ENCODE results near the gene NACC2.

The NACC2 gene

DNA sequence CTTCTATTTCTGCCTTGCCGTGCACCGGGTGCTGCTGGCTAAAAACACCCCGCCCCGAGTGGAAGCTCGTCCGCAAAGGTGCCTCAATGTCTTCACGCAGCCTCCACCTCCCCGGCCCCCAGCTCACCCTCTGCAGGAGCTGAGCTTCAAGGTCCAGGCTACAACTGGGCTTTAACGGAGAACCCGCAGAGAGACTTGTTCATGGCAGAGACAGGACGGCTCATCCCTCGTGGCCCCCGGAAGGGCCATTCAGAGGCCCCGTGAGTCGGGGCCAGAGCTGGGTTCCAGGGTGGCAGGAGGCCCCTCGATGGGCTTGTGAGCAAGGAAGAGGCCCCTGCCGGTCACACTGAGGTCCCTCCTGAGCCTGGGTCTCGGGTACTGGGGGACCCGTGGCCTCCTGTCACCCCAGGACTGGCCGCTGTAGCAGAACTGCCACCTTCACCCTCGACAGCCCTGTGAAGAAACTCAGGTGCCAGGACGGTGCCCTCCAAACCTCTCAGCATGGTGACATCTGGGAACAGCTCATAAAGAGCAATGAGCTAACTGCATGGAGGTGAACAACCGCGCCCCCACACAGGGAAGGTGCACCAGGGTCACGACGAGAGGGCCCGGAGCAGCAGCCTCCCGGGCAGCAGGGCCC lies 75.9 kb downstream of the NACC2 start:
- H3K27me3 ChIP-seq (ENCODE audit: low read depth, low read length): no peaks in the 10 kb centered on the region
- H3K79me2 ChIP-seq (ENCODE audit: low read length): no peaks in the 10 kb centered on the region
- no peak overlapping the region for H3K9ac ChIP-seq (ENCODE audit: low read length)
- H3K4me2 ChIP-seq (ENCODE audit: low read length): no peak overlapping the region
- H3K4me3 ChIP-seq (ENCODE audit: low read length): no peak overlapping the region
- H2AFZ ChIP-seq (ENCODE audit: low read depth, low read length): no peak overlapping the region
- no peaks in the 10 kb centered on the region for H3K36me3 ChIP-seq (replicated peaks; ENCODE audit: low read depth, low read length)
- H3K4me1 ChIP-seq (ENCODE audit: low read length): no peaks in the 10 kb centered on the region
- no peaks in the 10 kb centered on the region for H3K9me3 ChIP-seq (ENCODE audit: insufficient read depth, low read length)
- no peak overlapping the region for H3K27ac ChIP-seq (ENCODE audit: low read length)
- TF ChIP-seq, protein P1, sequence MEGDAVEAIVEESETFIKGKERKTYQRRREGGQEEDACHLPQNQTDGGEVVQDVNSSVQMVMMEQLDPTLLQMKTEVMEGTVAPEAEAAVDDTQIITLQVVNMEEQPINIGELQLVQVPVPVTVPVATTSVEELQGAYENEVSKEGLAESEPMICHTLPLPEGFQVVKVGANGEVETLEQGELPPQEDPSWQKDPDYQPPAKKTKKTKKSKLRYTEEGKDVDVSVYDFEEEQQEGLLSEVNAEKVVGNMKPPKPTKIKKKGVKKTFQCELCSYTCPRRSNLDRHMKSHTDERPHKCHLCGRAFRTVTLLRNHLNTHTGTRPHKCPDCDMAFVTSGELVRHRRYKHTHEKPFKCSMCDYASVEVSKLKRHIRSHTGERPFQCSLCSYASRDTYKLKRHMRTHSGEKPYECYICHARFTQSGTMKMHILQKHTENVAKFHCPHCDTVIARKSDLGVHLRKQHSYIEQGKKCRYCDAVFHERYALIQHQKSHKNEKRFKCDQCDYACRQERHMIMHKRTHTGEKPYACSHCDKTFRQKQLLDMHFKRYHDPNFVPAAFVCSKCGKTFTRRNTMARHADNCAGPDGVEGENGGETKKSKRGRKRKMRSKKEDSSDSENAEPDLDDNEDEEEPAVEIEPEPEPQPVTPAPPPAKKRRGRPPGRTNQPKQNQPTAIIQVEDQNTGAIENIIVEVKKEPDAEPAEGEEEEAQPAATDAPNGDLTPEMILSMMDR (IDR thresholded peaks at IDR 0.05; ENCODE audit: low read depth, low read length): no peak
- TF ChIP-seq EZH2phosphoT487 (IDR thresholded peaks at IDR 0.05; ENCODE audit: low read depth): no peak
- H4K20me1 ChIP-seq (ENCODE audit: insufficient read depth, low read length): no peaks in the 10 kb centered on the region; the same call in 1 of the 2 replicates

DNA sequence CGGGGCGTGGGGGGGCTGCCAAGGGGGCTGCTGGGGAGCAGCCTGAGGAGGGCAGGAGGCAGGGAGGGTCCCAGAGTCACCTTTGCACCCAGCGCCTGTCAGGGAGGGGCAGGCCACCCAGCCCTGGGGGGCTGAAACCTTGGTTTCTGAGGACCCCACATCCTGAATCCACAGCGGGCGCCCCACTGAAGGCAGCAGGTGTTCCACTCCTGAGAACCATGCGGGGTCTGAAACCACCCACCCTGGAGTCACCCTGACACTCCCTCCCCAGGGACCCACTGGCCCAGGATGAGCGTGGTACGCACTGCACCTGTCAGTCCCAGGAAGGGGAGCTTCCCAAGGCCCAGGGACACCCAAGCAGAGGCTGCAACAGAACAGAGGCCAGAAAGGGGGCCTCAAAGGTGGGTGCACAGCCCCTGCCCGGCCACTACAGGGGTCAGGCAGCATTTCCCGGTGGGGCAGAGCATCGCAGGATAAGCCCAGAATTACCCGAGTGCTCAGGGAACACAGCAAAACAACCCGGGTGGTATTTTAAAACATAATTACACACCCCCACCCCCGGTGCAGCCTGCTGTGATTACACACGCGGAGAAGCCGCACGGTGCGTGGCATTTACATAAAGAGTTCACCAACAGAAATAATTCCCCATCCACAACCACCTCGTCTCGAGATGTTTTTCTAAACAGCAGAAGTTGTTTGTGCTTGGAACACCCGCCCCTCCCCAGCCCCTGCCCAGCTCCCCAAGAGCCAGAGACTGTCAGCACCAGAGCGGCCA lies 76.6 kb downstream of the NACC2 start:
- H3K36me3 ChIP-seq (replicated peaks; ENCODE audit: low read depth, low read length): no peaks in the 10 kb centered on the region
- no peaks in the 10 kb centered on the region for H3K9me3 ChIP-seq (ENCODE audit: insufficient read depth, low read length)
- no peaks in the 10 kb centered on the region for H3K4me1 ChIP-seq (ENCODE audit: low read length)
- H3K27ac ChIP-seq (ENCODE audit: low read length): no peak overlapping the region
- H4K20me1 ChIP-seq (ENCODE audit: insufficient read depth, low read length): no peaks in the 10 kb centered on the region; the same call in 1 of the 2 replicates
- H3K9ac ChIP-seq (ENCODE audit: low read length): no peak overlapping the region
- no peak overlapping the region for H3K4me3 ChIP-seq (ENCODE audit: low read length)
- TF ChIP-seq, protein P1 (IDR thresholded peaks at IDR 0.05; ENCODE audit: low read depth, low read length): no peak
- no peak for TF ChIP-seq EZH2phosphoT487 (IDR thresholded peaks at IDR 0.05; ENCODE audit: low read depth)
- no peaks in the 10 kb centered on the region for H3K79me2 ChIP-seq (ENCODE audit: low read length)
- no peaks in the 10 kb centered on the region for H3K27me3 ChIP-seq (ENCODE audit: low read depth, low read length)
- H3K4me2 ChIP-seq (ENCODE audit: low read length): no peak overlapping the region
- no peak overlapping the region for H2AFZ ChIP-seq (ENCODE audit: low read depth, low read length)

GRCh38 chr9:136017289-136018190 lies 77.5 kb downstream of the NACC2 start:
- Histone ChIP-seq H4K20me1 (ENCODE audit: insufficient read depth, low read length) (no peaks in the 10 kb centered on the region; the same call in 1 of the 2 replicates), H3K79me2 (ENCODE audit: low read length) (no peaks in the 10 kb centered on the region), H3K4me1 (ENCODE audit: low read length) (no peaks in the 10 kb centered on the region), H3K9me3 (ENCODE audit: insufficient read depth, low read length) (no peaks in the 10 kb centered on the region), H3K4me2 (ENCODE audit: low read length) (no peak overlapping the region), H3K27me3 (ENCODE audit: low read depth, low read length) (no peaks in the 10 kb centered on the region), H3K36me3 (replicated peaks; ENCODE audit: low read depth, low read length) (no peaks in the 10 kb centered on the region), H2AFZ (ENCODE audit: low read depth, low read length) (no peak overlapping the region), H3K27ac (ENCODE audit: low read length) (no peak overlapping the region), H3K9ac (ENCODE audit: low read length) (no peak overlapping the region), H3K4me3 (ENCODE audit: low read length) (no peak overlapping the region)
- no peak for TF ChIP-seq EZH2phosphoT487 (IDR thresholded peaks at IDR 0.05; ENCODE audit: low read depth)
- TF ChIP-seq, protein P1 (IDR thresholded peaks at IDR 0.05; ENCODE audit: low read depth, low read length): no peak

All from OCI-LY3 (cell line).